HG02763 (cell line): ENCODE measurements around the gene COL6A3.
"Not testable (repeated sequence)": the region's sequence is repeated elsewhere in the genome, so short reads cannot be mapped to it uniquely, and the experiment has no call there.

Experiments used
- ATAC-seq: cut with Tn5 transposase; IDR thresholded peaks from one replicate; pipeline ENCODE4 v1.9.1; 2021; ENCODE audit warnings: mild to moderate bottlenecking, moderate library complexity; ENCODE audit not compliant: unreplicated experiment

Gene COL6A3

GRCh38 chr2:237321746-237322145, 92.2 kb downstream of the COL6A3 start:
- no peak for ATAC-seq

GRCh38 chr2:237320801-237321560, 93.0 kb downstream of the COL6A3 start:
- ATAC-seq, result no peak

DNA sequence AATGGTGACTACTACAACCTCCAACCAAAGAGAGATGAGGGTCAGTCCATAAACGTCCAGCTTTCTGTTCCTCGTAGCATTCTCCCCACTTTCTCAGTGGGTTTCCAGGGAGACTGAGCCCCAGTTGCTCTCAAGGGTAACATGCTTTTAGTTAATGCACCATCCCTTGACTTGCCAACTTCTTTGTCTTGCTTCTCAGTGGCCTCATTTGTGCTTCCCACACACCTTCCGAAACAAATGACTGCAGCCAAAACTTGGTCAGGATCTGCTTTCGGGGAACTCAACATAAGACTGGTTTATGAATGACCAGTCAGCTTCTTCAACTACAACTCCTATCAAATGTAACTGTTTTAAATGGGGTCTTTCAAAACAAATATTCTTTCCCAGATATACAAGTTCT, 94.1 kb downstream of the COL6A3 start:
- no peak for ATAC-seq

GRCh38 chr2:237319086-237319820, 94.7 kb downstream of the COL6A3 start:
- no peak for ATAC-seq

GRCh38 chr2:237316339-237316738, 97.6 kb downstream of the COL6A3 start:
- ATAC-seq, result no peak

DNA sequence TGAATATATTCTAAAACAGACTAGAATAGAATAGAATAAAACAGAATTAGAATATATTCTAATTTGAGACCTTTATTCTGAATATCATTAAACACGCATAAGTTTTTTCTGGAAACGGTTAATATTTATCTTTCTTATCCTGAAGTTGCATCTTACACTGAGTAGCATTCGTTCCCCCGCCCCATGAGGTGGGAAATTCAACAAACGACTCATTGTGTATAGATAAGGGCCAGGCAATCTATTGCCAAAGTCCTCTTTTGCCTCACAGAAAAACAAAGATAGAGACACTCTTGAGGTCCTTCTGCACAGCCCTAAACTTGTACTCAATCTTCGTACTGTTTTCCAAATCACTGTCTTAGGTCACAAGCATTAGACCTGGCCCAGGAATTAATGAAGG, 98.1 kb downstream of the COL6A3 start:
- no peak for ATAC-seq

- no peak for ATAC-seq
Measured at GRCh38 chr2:237315170-237315828, 98.7 kb downstream of the COL6A3 start.

DNA sequence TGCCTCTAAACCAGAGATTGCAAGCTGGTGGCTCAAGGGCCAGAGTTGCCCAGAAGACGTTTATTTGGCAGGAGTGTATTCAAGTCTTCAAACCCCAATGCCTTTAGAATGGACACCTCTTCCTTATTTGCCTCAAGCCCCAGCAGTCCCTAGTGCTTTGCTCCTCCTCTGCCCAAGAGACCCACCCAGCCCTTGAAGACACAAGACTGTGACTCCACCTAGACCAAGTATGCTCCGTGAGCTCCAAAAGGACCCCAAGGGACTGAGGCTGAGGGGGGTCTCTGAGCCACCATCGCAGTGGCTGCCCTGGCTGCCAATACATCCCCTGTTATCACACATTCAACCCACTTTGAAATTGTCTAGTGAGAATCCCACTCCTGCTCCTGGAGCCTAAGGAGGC, 99.3 kb downstream of the COL6A3 start:
- no peak for ATAC-seq

GRCh38 chr2:237314198-237314597, 99.8 kb downstream of the COL6A3 start:
- no peak for ATAC-seq

- ATAC-seq, result no peak
Measured at GRCh38 chr2:237312021-237312755, 101.8 kb downstream of the COL6A3 start.

DNA sequence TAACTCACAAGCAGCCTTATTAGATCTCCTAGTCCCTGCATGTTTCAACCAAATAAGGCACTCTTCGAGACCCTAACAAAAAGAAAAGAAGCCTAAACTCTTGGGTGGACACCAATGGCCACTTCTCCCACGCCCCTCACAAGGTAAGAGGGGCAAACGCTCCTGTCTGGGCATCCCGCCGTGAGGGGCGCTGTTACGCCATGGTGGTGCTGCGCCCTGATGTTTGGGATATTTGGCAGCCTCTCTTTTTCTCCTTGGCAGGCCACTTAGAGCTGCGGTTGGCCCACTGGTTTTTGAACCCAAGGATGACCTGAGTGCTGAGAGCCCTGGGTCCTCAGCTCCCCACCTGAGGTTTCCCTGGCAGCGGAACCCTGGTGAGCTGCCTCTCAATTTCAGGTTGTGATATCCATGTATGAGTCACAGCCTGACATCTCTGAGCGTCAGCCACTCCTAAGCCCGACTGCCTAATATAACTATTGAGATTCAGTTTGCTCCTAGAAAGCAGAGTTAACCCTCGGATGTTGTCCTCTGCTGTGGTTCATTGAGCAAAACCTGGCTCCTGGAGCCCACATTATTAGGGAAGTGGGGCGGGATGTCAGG, 103.3 kb downstream of the COL6A3 start:
- no peak for ATAC-seq

GRCh38 chr2:237309416-237309815, 104.5 kb downstream of the COL6A3 start:
- no peak for ATAC-seq

DNA sequence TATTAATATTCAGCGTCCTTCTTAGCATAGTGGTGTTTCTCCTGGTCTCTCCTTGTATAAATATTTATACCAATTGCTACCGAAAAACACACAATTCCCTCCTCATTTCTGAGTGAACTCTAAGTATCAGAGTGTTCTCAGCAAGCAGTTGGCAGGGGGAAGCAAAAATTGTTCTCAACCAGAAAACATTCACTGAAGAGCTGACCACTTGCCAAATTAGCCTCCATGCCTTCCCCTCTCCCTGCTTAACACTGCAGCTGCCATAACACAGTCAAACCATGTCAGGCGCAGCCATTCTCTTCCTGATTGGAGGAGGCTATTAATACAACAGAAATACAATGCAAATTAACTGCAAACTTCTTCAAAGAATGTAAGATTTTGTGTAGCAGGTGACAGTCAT, 105.0 kb downstream of the COL6A3 start:
- no peak for ATAC-seq

- no peak for ATAC-seq
Measured at GRCh38 chr2:237307474-237307873, 106.5 kb downstream of the COL6A3 start.

GRCh38 chr2:237306787-237307170, 107.2 kb downstream of the COL6A3 start:
- no peak for ATAC-seq

- ATAC-seq, result no peak
Measured at GRCh38 chr2:237306083-237306786, 107.7 kb downstream of the COL6A3 start.

DNA sequence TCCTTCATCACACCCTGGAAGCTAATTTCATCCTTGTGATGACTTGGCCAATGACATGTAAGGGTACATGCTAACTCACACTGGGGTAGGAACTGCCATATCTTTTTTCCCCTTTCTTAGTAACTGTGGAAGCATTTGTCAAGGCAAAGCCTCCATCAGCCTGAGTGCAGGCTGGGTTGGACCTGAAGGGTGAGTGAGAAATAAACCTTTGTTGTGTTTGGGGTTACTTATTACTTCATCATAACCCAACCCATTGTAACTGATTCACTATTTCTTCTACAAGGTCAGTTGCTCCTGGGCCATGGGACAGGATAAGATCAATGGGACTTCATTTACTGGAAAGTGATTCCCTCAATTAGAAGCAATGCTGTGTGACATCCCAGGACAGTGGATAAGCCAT, 108.4 kb downstream of the COL6A3 start:
- ATAC-seq, result no peak

- no peak for ATAC-seq
Measured at GRCh38 chr2:237304763-237305514, 109.0 kb downstream of the COL6A3 start.

DNA sequence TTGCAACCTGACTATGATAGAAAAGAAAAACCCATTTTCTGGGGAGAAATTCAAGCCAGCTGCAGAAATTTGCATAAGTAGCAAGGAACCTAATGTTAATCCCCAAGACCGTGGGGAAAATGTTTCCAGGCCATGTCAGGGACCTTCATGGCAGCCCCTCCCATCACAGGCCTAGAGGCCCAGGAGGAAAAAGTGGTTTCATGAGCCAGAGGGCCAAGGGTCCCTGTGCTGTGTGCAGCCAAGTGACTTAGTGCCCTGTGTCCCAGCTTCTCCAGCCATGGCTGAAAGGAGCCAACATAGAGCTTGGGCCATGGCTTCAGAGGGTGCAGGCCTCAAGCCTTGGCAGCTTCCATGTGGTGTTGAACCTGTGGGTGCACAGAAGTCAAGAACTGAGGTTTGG, 110.7 kb downstream of the COL6A3 start:
- ATAC-seq, result not testable (repeated sequence)

GRCh38 chr2:237301595-237301994, 112.4 kb downstream of the COL6A3 start:
- ATAC-seq, result no peak
